NCI-H82 treated with DMSO at 0.1 percent for 48 hours (cell line): ENCODE measurements around the gene NPEPL1.
"Not testable (repeated sequence)": the region's sequence is repeated elsewhere in the genome, so short reads cannot be mapped to it uniquely, and the experiment has no call there.

Experiments
- DNase-seq: peaks from one replicate; lab custom pipeline; 2025; ENCODE audit not compliant: unreplicated experiment; lab: John Stamatoyannopoulos, UW

NPEPL1 gene

DNA sequence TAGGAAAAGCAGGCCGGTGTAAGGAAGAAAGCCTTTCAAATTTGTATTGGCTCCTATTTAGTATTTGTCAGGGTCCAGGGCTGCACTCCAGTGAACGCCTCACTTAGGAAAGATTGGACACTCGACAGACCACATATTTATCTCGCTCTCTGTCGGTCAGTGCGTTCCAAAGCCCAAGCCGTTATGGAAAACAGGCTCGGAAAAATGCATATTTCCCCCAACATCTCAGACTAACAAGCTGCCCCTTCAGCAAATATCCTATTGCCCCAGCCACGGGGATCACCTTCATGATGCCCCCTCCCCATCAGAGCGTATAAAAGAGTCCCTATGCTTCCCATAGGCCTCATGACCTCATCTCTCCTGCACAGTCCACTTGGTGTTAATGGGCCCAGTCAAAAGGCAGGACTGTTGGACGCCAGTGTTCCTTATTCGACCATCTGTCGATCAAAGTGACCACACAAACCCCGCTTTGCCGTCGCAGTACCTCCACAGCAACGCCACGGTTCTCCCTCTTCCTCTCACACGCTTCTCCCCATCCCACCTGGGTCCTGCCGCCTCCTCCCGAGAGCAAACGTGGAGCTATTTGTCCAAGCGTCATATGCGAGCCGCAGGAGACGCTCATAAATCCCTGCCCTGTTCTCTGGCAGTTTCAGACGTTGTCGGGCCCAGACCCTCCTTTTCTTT, 63.3 kb downstream of the NPEPL1 start:
- no peak for DNase-seq

DNA sequence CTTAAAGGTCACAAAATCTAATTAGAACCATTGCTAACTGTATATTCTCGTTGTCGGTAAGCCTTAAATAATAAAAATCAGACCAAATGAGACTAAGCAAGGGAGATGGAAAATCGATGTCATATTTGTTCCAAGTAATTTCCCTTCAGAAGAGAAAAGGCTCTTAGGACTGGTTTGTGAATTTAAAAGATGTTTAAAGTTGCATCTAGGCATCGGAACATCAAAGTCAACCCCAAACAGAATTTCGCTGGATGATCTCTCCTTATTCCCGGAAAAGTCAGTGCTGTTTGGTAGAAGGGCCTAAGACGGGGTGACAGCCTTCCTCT, 63.8 kb downstream of the NPEPL1 start:
- DNase-seq: no peak

GRCh38 chr20:58757647-58758046, 65.0 kb downstream of the NPEPL1 start:
- not testable (repeated sequence) for DNase-seq

GRCh38 chr20:58759947-58760346, 67.3 kb downstream of the NPEPL1 start:
- DNase-seq: no peak

- no peak for DNase-seq
Observed at GRCh38 chr20:58760856-58761255, 68.3 kb downstream of the NPEPL1 start.

DNA sequence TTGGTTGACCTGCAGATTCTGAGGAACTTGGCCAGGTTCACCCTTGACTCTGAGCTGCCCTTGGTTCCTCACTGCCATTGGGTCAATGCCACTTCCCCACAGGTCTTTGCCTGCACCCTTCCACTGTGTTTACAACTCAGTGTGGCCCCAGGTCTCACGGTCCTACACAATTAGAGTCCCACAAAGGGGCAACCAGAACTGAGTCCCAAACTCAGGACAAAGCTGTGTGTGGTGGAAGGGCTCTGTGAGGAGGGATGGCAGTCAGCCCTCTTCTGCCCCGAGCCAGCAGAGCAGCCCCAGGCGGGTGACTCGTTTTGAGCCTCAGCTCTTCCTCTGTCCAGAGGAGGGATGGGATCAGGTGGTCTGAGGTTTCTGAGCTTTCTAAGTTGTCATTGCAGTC, 69.5 kb downstream of the NPEPL1 start:
- no peak for DNase-seq

DNA sequence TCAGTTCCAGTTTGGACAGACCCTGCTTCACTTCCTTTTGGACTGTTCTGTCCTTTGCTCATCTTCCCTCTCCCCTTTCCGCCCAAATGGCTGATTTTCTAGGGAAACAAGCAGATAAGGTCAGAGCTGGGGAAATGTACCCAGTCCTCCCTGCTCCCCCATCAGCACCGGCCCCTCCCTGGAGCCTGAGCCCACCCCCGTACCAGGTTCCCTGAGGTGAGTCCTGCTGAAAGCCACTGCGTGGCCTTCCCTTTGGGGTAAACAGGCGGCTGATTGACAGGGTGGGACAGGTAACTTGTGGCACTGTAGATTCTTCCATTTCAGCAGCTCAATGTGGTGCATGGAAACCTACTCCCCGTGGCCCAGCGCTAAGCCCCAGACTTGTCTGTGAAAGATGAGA, 70.5 kb downstream of the NPEPL1 start:
- DNase-seq: no peak
